ENCODE data around the gene PIH1D2.

PIH1D2 gene

DNA sequence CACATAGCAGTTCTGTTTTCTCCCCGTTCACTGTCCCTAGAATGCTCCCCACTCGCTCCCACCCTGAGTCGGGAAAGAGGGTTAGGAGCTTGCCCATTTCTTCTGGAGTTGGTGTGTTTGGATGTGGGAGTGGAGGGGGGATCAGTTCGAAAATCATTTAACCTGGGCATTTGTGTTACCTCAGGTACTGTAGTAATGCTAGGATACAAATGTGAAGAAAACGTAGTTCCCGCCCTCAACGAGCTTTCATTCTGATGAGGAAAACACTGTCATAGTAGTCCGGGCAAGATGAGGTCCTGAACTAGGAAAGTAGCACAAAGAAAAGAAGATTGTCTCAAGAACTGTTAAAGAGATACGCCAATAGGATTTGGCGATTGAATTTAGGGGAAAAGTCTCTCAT is 13.4 kb upstream of the PIH1D2 start:
- Histone ChIP-seq H3K4me1 (ENCODE audit: insufficient read depth, low read length, severe bottlenecking) (peaks cover 31% of the 10 kb centered on the region), H3K36me3 (ENCODE audit: insufficient read depth, low read length) (peaks cover 89% of the 10 kb centered on the region), H3K9me2 (ENCODE audit: low read depth, low read length) (no peaks in the 10 kb centered on the region), H2AFZ (ENCODE audit: low read length) (no peak overlapping the region), H3K27ac (ENCODE audit: low read depth, low read length, poor library complexity, severe bottlenecking) (peak overlapping the region; percentile 47), H3K9me3 (ENCODE audit: low read length) (no peaks in the 10 kb centered on the region), H3K4me2 (ENCODE audit: low read length) (peak overlapping the region; percentile 84), H3K79me2 (ENCODE audit: insufficient read depth, low read length) (peaks cover 51% of the 10 kb centered on the region), H3K27me3 (ENCODE audit: insufficient read depth, low read length) (no peaks in the 10 kb centered on the region), H4K20me1 (ENCODE audit: insufficient read depth, low read length) (no peaks in the 10 kb centered on the region), H3K9ac (ENCODE audit: low read length) (peak overlapping the region; percentile 88), H3K4me3 (ENCODE audit: low read depth, low read length, poor library complexity, severe bottlenecking) (peak overlapping the region; percentile 83), H3F3A (ENCODE audit: insufficient read depth, low read length) (no peaks in the 10 kb centered on the region; the same call in 1 of the 2 replicates)
- TF ChIP-seq, protein P1, sequence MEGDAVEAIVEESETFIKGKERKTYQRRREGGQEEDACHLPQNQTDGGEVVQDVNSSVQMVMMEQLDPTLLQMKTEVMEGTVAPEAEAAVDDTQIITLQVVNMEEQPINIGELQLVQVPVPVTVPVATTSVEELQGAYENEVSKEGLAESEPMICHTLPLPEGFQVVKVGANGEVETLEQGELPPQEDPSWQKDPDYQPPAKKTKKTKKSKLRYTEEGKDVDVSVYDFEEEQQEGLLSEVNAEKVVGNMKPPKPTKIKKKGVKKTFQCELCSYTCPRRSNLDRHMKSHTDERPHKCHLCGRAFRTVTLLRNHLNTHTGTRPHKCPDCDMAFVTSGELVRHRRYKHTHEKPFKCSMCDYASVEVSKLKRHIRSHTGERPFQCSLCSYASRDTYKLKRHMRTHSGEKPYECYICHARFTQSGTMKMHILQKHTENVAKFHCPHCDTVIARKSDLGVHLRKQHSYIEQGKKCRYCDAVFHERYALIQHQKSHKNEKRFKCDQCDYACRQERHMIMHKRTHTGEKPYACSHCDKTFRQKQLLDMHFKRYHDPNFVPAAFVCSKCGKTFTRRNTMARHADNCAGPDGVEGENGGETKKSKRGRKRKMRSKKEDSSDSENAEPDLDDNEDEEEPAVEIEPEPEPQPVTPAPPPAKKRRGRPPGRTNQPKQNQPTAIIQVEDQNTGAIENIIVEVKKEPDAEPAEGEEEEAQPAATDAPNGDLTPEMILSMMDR (IDR thresholded peaks at IDR 0.05; ENCODE audit: low read length): no peak
- TF ChIP-seq EZH2 (IDR thresholded peaks at IDR 0.05; ENCODE audit: borderline replicate concordance, low read length): no peak

DNA sequence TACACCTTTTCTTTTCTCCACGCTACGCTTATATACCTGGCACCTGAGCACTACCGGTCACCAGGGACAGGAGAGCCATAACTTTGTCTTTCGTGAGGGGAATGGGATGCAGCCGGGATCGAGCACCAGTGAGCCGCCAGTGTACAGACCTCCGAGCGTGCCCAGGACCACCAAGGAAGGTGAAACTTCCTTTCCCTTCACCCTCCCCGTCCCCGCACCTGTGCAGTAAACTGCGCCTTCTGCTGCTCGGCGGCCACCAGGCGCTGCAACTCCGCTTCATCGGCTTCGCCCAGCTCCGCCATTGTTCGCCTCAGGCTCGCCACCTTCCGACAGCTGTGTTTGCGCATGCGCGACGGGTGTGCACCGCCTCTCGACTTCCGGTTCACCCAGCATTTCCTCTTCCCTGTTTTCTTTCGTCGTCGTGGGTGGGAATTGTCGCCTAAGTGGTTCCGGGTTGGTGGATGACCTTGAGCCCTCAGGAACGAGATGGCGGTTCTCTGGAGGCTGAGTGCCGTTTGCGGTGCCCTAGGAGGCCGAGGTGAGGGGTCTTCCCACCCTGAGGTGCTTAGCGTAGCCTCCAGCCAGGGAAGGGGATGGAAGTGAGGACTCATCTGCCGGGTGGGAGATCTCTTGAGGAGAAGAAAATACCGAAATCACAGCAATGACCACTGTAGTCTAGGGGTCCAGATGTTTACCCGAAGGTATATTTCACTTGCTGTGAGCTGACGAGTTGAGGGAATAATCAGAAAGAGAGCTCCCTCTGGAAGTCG is 12.8 kb upstream of the PIH1D2 start, which contains the start of the genes SDHD and TIMM8B:
Gene SDHD (plus strand): TSS at position 452 of the 770 bp plus-strand sequence. CDS start 35 bp downstream, at position 487.
Gene TIMM8B (minus strand): TSS at position 335 of the 770 bp plus-strand sequence. CDS start 33 bp downstream, at position 302.
- H3K79me2 ChIP-seq (ENCODE audit: insufficient read depth, low read length): peaks cover 51% of the 10 kb centered on the region
- H3K9me2 ChIP-seq (ENCODE audit: low read depth, low read length): no peaks in the 10 kb centered on the region
- peak within 1 kb of the TSS; percentile 47 for H3K27ac ChIP-seq (ENCODE audit: low read depth, low read length, poor library complexity, severe bottlenecking)
- H3K9me3 ChIP-seq (ENCODE audit: low read length): no peaks in the 10 kb centered on the region
- H3F3A ChIP-seq (ENCODE audit: insufficient read depth, low read length): no peaks in the 10 kb centered on the region; the same call in 1 of the 2 replicates
- peak within 1 kb of the TSS; percentile 84 for H3K4me2 ChIP-seq (ENCODE audit: low read length)
- H3K4me3 ChIP-seq (ENCODE audit: low read depth, low read length, poor library complexity, severe bottlenecking): peak within 1 kb of the TSS; percentile 83
- peaks cover 31% of the 10 kb centered on the region for H3K4me1 ChIP-seq (ENCODE audit: insufficient read depth, low read length, severe bottlenecking)
- TF ChIP-seq, protein P1 (IDR thresholded peaks at IDR 0.05; ENCODE audit: low read length): peak; percentile 23; the same call in 1 of the 2 replicates
- TF ChIP-seq EZH2 (IDR thresholded peaks at IDR 0.05; ENCODE audit: borderline replicate concordance, low read length): no peak
- H4K20me1 ChIP-seq (ENCODE audit: insufficient read depth, low read length): no peaks in the 10 kb centered on the region
- peak within 1 kb of the TSS; percentile 88 for H3K9ac ChIP-seq (ENCODE audit: low read length)
- H2AFZ ChIP-seq (ENCODE audit: low read length): no peak within 1 kb of the TSS
- no peaks in the 10 kb centered on the region for H3K27me3 ChIP-seq (ENCODE audit: insufficient read depth, low read length)
- peaks cover 89% of the 10 kb centered on the region for H3K36me3 ChIP-seq (ENCODE audit: insufficient read depth, low read length)

DNA sequence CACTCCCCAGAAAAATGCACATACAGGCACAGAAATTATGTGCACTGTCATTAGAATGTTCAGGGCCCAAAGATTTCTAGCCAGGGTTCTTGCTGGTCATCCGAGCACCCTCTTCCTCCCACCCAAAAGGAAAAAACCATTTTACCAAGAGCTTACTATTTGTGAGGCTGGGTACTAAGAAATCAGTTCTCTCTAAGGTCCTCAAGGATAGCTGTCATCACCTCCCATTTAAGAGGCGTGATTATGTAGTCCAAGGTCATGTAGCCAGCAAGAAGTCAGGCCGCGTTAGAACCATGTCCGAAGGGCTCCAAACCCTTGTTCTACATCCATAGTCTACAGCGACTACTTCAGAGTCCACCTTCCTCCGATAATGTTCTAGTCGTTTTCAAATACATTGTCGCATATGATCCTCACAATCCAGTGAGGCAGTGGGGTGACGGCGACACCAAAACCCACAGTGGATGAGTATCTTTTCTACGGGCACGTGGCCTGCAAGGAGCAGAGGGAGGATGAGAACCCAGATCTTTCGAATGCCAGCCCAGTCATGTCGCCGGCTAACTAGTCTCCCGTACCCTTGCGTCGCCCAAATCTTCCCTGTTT is 12.1 kb upstream of the PIH1D2 start:
- Histone ChIP-seq H3K36me3 (ENCODE audit: insufficient read depth, low read length) (peaks cover 88% of the 10 kb centered on the region), H2AFZ (ENCODE audit: low read length) (no peak overlapping the region), H3K9ac (ENCODE audit: low read length) (peak overlapping the region; percentile 88), H3K27me3 (ENCODE audit: insufficient read depth, low read length) (no peaks in the 10 kb centered on the region), H3K9me3 (ENCODE audit: low read length) (no peaks in the 10 kb centered on the region), H3K27ac (ENCODE audit: low read depth, low read length, poor library complexity, severe bottlenecking) (peak overlapping the region; percentile 41), H3K4me2 (ENCODE audit: low read length) (peak overlapping the region; percentile 84), H3F3A (ENCODE audit: insufficient read depth, low read length) (no peaks in the 10 kb centered on the region; the same call in 1 of the 2 replicates), H4K20me1 (ENCODE audit: insufficient read depth, low read length) (no peaks in the 10 kb centered on the region), H3K4me3 (ENCODE audit: low read depth, low read length, poor library complexity, severe bottlenecking) (peak overlapping the region; percentile 83), H3K9me2 (ENCODE audit: low read depth, low read length) (no peaks in the 10 kb centered on the region), H3K79me2 (ENCODE audit: insufficient read depth, low read length) (peaks cover 51% of the 10 kb centered on the region), H3K4me1 (ENCODE audit: insufficient read depth, low read length, severe bottlenecking) (peaks cover 31% of the 10 kb centered on the region)
- no peak for TF ChIP-seq EZH2 (IDR thresholded peaks at IDR 0.05; ENCODE audit: borderline replicate concordance, low read length)
- TF ChIP-seq, protein P1 (IDR thresholded peaks at IDR 0.05; ENCODE audit: low read length): no peak
